Fibroblast of villous mesenchyme (primary cell): ENCODE measurements around the gene LIN7A. TPM values are rescaled to one million over a fixed set of nuclear protein-coding genes. Genes with fewer than 3 reads are reported as not detected.

Source experiments
- DNase-seq: peaks from one replicate; pipeline ENCODE4 v3.0.0-alpha.2; 2010; ENCODE audit warnings: low read depth
- H3K4me3 ChIP-seq: 2 replicates; pipeline ENCODE4 v1.5.1; 2011; ENCODE audit warnings: low read depth, mild to moderate bottlenecking, low read length
- total RNA-seq: library from RNA; depleted of rRNA; stranded (reverse); fragments of >200 nt; gene quantifications from 2 replicates; pipeline ENCODE4 v1.2.3, GENCODE V29; 2012
- TF ChIP-seq, protein P1 (sequence below): IDR thresholded peaks from 2 replicates; pipeline ENCODE4 v1.5.1; 2012; ENCODE audit warnings: low read depth, mild to moderate bottlenecking, low read length; ENCODE audit not compliant: insufficient read depth

Gene LIN7A
- total RNA-seq, 1 donor: 10.4 TPM

DNA sequence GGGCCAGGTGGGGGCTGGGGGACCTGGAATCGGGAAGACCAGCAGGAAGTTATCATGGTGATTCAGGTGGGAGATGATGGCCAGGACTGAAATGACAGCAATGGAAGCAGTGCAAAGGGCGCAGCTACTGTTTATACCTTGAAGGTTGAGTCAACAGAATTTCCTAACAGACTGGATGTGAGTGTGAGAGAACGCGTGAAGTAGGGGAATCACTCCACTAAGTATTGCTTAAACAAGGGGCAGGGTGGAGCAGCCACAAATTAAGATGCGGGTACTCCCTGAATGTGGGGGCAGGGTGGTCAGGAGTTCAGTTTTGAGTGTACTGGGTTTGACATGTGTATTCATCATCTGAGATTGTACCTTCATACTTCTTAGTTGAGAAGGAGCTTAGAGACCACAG, 175.9 kb downstream of the LIN7A start:
- no peak overlapping the region for H3K4me3 ChIP-seq
- TF ChIP-seq, protein P1, sequence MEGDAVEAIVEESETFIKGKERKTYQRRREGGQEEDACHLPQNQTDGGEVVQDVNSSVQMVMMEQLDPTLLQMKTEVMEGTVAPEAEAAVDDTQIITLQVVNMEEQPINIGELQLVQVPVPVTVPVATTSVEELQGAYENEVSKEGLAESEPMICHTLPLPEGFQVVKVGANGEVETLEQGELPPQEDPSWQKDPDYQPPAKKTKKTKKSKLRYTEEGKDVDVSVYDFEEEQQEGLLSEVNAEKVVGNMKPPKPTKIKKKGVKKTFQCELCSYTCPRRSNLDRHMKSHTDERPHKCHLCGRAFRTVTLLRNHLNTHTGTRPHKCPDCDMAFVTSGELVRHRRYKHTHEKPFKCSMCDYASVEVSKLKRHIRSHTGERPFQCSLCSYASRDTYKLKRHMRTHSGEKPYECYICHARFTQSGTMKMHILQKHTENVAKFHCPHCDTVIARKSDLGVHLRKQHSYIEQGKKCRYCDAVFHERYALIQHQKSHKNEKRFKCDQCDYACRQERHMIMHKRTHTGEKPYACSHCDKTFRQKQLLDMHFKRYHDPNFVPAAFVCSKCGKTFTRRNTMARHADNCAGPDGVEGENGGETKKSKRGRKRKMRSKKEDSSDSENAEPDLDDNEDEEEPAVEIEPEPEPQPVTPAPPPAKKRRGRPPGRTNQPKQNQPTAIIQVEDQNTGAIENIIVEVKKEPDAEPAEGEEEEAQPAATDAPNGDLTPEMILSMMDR: no peak
- no peak for DNase-seq

GRCh38 chr12:80756875-80757274, 180.9 kb downstream of the LIN7A start:
- no peak overlapping the region for H3K4me3 ChIP-seq
- no peak for DNase-seq
- TF ChIP-seq, protein P1: no peak

- no peak overlapping the region for H3K4me3 ChIP-seq
- no peak for DNase-seq
- TF ChIP-seq, protein P1: no peak
Measured at GRCh38 chr12:80754274-80754673, 183.5 kb downstream of the LIN7A start.

DNA sequence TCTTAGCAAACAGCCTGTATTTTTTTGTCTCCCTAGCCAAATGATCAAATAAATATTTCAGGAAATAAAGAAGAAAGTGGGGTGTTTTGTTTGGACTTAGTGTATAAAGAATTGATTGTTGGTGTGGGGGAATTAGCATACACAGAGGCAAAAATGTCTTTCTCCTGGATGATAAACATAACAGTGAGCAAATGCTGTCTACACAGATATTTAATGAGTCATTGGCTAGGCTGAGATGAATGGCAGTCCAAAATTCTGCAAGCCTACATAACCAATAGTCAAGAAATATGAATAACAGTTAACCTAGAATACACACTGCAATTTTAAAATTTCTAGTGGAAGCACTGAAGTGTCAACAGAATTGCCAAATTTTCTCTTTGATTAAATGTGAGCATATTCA, 185.3 kb downstream of the LIN7A start:
- H3K4me3 ChIP-seq: no peak overlapping the region
- no peak for DNase-seq
- TF ChIP-seq, protein P1: no peak

- DNase-seq: no peak
- TF ChIP-seq, protein P1: no peak
- H3K4me3 ChIP-seq: no peak overlapping the region
Measured at GRCh38 chr12:80749456-80749855, 188.3 kb downstream of the LIN7A start.

- TF ChIP-seq, protein P1: no peak
- DNase-seq: no peak
- H3K4me3 ChIP-seq: no peak overlapping the region
Measured at GRCh38 chr12:80747800-80748199, 189.9 kb downstream of the LIN7A start.

- no peak for DNase-seq
- no peak overlapping the region for H3K4me3 ChIP-seq
- TF ChIP-seq, protein P1: no peak
Measured at GRCh38 chr12:80745851-80746505, 191.8 kb downstream of the LIN7A start.
